ENCODE data around the gene FTSJ1.

Gene FTSJ1

DNA sequence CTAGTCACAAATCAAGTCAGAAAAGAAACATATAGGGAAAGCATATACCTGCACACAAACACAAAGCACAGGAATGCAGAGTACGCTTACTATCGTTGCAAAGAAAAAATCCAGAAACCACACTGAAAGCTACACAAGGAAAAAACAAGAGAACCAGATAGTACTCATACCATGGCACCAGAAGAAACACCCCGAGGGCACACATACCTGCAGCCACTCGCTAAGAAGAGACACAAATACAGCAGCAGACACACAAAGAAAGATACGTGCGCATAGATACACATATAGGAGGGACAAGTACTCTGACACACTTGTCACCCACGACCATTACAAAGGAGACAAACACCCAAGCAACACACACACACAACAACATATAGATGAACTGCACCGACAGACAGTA is 4.5 kb upstream of the FTSJ1 start:
- no peak for DNase-seq

GRCh38 chrX:48472225-48472624 is 3.8 kb upstream of the FTSJ1 start:
- no peak for DNase-seq

DNA sequence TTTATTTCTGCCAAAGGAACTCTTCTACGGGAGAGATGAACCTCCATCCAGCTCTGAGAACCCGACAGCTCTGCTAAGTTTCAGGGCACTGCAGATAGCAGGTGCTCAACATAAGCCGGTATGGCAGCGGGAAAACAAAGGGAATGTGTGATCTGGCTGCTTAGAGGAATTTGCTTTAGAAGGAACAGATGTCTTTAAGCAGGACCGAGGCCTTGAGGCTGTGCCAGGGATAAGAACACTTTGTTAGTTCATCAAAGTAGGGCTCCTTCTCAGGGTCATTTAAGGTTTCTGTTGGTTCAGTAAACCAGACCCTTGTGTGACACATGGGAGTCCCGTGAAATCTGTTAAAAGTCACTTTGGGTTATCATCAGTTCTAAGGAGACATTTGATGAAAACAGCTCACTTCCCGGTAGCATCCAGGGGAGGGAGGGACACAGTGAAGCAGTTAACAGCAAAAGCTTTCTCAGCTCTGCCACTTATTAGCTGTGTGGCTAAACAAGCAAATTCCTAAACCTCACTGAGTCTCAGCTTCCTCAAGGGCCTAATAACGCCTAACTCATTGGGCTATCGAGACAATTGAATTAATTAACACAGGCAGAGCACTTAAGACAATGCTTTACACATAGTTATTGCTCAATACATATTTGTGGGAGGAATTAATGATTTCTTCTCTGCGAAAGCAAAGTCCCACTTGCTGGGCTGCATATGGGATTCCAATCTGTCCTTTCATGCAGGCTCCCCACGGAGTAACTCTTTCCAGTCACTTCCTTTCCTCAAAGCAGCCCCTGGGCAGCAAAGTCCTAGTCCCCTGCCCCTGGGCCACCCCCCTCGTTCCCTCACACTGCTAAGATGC is 2.9 kb upstream of the FTSJ1 start:
- DNase-seq = no peak

- no peak for DNase-seq
These were observed 2.4 kb upstream of the FTSJ1 start for GRCh38 chrX:48473704-48473990.

DNA sequence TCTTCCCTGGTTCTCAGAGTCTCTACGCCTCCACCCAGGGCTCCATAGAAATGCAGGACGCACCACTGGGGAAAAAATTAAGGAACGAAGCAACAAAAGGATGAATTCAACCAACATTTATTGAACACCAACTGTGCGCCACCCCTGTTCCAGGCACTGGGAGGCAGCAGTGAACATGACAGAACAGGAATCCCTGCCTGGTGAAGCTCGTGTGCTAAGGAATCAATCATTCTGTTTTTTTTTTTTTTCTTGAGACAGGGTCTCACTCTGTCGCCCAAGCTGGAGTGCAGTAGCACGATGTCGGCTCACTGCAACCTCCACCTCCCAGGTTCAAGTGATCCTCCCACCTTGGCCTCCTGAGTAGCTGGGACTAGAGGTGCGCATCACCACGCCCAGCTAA is 1.9 kb upstream of the FTSJ1 start:
- DNase-seq = no peak

DNA sequence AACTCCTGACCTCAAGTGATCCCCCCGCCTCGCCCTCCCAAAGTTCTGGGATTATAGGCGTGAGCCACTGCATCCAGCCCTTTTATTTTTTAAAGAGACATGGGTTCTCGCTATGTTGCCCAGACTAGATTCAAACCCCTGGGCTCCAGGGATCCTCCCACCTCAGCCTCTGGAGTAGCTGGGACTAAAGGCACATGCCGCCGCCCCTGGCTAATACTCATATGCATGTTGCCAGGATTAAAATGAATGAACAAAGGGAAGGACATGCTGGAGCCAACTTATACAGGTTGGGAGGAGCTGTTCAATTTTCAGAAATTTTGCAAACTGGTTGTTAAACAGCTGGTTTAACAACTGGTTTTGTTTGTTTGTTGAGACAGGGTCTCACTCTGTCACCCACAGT is 1.4 kb upstream of the FTSJ1 start:
- DNase-seq = no peak

- DNase-seq = no peak
These were observed 703 bp upstream of the FTSJ1 start for GRCh38 chrX:48475296-48475695.

DNA sequence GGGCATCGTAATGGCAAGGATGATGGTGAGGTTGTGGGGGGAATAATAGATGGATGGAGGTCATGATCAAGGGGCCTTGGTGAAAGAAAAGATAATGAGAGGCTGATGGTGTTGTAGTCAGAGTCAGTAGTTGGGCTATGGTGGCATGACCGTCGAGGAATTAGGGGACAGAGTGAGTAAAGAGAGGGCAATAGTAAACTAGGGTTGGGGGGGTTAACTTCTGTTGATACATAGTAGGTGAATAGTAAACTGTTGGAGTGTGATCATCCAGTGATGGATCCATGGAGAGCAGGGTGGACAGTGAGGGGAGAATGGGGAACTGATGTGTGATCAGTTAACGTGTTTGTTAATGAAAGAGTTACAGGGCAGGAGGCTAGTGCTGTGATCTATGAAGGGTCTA is 920 bp downstream of the FTSJ1 start:
- DNase-seq = no peak

DNA sequence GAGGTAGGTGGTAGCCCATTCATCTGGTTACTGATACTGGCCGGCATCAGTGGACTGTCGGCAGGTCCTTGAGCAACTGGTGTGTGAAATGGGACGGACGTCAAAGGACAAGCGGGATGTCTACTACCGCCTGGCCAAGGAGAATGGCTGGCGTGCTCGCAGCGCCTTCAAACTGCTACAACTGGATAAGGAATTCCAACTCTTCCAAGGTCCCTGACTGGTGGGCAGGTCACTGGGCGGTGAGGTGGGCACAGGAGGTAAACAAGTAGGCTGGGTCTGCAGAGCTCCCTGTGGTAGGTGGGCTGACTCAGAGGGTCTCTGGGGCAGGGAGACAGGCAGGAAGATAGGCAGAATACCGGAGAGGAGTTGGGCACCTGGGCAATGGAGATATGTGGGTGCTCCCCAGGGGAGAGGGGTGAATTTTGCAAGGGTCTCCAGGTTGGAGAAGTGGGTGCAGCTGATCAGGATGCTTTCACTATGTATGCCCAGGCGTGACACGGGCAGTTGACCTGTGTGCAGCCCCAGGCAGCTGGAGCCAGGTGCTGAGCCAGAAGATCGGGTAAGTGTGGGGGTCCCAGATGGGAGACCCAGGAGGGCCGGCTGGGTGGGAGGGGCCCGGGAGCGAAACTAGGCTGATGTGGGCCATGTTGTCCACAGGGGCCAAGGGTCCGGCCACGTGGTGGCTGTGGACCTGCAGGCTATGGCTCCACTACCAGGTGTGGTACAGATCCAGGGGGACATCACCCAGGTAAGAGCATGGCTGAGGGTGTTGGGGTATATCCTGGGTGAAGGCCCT is 2.2 kb downstream of the FTSJ1 start:
- DNase-seq = no peak

DNA sequence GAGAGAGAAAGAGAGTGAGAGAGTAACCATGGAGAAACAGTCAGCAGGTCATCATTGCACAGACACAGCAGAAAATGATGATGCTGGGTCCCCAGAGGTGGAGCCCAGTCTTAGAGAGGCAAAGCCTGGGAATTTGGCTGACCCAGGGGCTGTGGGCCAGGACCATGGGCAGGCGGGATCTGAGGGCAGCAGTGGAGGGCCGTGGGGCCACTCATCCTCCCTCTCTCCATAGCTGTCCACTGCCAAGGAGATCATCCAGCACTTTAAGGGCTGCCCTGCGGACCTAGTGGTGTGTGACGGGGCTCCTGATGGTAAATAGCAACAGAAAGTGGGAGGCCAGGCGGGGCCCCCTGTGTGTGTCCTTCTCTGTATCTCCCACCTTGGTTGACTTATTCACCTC is 2.8 kb downstream of the FTSJ1 start:
- no peak for DNase-seq

DNA sequence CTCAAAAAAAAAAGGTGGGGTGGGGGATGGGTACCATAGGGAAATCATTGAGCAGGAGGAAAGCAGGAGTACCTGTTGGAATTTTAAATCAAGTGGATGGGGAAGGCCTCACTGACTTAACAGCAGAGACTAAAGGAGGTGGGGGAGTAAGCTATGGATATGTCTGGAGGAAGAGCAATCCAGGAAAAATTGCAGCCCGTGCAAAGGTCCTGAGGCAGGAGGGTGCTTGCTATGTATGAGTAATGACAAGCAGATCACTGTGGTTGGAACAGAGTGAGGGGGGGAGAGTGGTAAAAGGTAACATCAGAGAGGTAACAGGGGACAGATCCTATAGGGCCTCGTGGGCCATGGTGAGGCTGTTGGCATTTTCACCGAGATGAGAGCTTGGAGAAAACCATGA is 4.1 kb downstream of the FTSJ1 start:
- no peak for DNase-seq

- DNase-seq = no peak
These were observed 4.6 kb downstream of the FTSJ1 start for GRCh38 chrX:48480583-48480982.

GRCh38 chrX:48482526-48482925 is 6.5 kb downstream of the FTSJ1 start:
- no peak for DNase-seq

DNA sequence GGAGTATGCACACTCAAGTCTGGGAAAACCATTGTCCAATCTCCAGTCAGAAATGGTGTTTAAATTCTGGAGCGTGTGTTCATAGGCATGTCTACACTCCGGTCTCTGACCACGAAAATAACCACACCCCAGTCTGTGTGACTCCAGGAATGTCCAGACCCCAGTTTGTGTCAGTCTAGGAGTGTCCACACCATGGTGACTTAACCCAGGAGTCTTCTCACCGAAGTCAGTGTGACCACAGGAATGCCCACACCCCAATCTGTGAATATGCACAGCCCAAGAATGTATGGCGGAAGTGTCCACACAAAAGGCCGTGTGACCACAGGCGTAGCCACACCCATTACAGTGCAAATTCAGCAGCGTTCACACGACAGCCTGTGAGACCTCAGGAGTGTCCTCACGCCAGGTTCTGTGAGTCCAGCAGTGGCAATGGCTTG is 11.4 kb downstream of the FTSJ1 start:
- peak; percentile 14 for DNase-seq

DNA sequence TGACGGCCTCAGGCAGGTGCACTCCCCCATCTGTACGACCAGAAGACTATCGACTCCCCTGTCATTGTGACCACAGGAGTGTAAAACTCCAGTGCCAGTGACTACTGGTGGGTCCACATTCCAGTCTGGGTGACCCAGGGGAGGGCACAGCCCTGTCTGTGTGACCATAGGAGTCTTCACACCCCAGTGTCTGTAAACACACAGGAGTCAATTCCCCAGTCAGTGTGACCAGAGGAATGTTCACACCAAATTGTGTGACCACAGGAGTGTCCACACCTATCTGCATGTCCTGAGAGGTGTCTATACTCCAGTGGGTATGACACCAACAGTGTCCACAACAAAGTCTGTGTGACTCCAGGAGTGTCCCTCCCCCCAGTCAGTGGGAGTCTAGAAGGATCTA is 12.0 kb downstream of the FTSJ1 start:
- no peak for DNase-seq

DNA sequence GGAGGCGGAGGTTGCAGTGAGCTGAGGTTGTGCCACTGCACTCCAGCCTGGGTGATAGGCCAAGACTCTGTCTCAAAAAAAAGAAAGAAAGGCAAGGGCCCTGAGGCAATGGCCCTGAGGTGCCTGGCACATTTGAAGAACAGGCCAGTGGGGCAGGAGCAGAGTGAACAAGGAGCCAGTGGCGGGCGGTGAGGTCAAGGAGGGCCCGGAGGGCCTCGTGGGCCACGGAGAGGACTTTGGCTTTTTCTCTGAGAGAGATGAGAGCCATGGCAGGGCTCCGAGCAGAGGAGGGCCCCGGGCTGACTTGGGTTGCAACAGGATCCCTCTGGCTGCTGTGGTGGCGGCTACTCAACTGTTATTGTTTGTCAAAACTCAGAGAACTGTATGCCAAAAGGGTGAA is 13.3 kb downstream of the FTSJ1 start:
- DNase-seq = no peak

DNA sequence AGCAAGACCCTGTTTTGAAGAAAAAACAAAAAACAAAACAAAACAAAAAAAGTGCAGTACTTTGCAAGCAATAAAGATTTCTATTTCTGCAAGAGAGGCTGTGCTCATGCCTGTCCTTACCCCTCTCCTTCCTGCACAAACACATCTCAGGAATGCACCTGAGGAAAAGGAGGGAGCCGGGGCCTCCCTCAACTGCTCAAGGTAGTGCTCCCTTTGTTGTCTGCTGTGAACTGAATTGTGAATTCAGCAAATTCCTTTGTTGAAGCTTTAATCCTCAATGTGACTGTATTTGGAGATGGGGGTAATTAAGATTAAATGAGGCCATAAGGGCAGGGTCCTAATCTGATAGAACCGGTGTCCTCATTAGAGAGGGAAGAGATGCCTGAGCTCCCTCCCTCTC is 13.9 kb downstream of the FTSJ1 start:
- DNase-seq = no peak

DNA sequence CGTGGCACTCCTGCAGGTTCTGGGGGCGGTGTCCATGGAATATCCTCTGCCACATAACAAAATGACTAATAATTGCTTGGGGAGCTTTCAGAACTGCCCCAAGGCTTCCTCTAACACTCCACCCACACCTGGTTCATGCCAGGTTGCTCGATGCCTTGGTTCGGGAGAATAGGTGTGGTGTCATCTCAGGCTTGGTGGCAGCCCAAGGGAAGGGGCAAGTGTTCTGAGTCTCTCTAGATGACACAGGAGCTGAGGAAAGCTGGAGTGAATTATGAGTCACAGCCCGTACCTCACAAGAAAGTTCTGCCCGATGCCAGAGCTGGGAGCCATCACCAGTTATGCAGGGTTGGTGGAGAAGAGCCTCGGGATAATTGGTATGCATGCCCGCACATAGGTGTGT is 14.7 kb downstream of the FTSJ1 start:
- DNase-seq = no peak

DNA sequence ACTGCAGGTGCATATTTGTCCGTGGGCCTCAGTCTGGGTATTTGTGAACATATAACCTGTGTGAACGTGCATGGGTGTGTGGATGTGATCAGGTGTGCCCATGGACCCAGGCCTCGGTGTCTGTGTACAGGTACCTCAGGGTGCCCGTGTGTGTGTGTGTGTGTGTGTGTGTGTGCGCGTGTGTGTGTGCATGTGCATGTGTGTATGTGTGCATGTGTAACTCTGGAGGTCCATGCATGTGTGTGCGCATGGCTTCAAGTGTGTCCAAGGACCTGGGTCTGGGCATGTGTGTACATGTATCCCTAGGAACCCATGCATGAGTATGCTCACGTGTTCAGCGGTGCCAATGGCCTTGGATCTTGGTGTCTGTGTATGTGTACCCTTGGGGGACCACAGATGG is 15.8 kb downstream of the FTSJ1 start:
- no peak for DNase-seq

GRCh38 chrX:48492293-48492910 is 16.4 kb downstream of the FTSJ1 start:
- no peak for DNase-seq

GRCh38 chrX:48493890-48494364 is 17.9 kb downstream of the FTSJ1 start:
- no peak for DNase-seq

DNA sequence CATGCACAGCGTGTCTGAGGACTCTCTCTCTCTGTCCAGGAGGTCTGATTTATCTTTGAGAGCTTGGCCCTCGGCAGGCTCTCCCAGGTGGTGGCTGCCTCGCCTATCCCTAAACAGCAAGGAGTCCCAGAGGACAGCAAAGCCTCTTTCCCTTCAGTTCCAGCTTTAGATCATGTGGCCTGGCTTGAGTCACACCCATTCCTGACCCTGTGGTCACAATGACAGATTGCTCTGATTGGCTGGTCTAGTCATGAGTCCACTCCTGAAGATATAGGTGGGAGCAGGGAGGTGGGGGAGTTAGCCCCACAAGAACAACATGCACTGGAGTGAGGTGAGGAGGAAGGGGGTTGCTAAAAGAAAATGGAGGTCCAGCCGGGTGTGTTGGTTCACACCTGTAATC is 20.7 kb downstream of the FTSJ1 start:
- DNase-seq = no peak

DNA sequence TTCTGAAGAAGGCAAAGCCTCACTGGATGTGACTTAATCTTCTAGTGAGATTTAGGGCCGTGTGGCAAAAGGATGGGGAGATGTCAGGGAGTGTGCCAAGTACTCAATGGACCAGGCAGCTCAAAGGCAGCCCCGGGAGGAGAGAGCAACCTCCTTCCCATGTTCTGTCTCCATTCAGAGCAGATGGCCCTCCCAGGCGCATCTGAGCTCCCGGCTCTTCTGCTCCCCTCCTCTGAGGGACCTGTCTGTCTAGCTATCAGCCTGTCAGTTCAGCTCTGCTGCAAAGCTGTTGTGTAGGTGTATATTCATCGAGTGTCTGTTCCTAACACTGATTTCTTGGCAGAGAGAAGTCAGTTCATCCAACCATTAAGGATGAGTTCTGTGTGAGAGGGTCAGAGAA is 21.9 kb downstream of the FTSJ1 start:
- no peak for DNase-seq

DNA sequence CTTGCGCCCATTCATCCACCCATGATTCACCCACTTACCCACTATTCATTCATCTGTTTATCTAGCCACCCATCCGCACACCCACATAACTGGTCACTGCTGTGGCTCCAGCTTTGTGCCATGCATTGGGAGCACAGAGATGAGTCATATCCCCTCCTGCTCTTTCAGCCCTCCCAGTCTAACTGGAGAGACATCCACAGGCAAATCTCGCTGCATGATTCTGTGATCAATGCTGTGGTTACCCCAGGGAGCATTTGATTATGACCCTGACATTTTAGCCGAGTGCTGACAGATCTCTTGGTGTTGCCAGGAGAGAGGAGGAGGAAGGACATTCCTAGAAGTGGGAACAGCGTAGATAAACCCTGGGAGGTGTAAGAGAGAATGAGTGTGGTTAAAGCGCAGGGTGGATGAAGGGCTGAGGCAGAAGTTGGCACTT is 22.4 kb downstream of the FTSJ1 start:
- peak; percentile 90 for DNase-seq
